Measurements from ENCODE around the gene NREP.

The NREP gene

GRCh38 chr5:111742177-111742994 lies 14.6 kb downstream of the NREP start:
- no peak for TF ChIP-seq POLR2AphosphoS5 (IDR thresholded peaks at IDR 0.05; ENCODE audit: low read depth, low read length)
- TF ChIP-seq FOXP2 (optimal IDR thresholded peaks at IDR 0.05; ENCODE audit: borderline replicate concordance, extremely low read depth, extremely low read length, insufficient read depth): no peak
- TF ChIP-seq REST (IDR thresholded peaks at IDR 0.05; ENCODE audit: insufficient read depth in 1 of 2, low read depth in 2 of 2, low read length in 2 of 2): no peak
- no peak for TF ChIP-seq SIN3A (IDR thresholded peaks at IDR 0.05; ENCODE audit: borderline replicate concordance, insufficient read depth, low read length)
- TF ChIP-seq TAF1 (IDR thresholded peaks at IDR 0.05; ENCODE audit: borderline replicate concordance, insufficient read depth, low read length): no peak

DNA sequence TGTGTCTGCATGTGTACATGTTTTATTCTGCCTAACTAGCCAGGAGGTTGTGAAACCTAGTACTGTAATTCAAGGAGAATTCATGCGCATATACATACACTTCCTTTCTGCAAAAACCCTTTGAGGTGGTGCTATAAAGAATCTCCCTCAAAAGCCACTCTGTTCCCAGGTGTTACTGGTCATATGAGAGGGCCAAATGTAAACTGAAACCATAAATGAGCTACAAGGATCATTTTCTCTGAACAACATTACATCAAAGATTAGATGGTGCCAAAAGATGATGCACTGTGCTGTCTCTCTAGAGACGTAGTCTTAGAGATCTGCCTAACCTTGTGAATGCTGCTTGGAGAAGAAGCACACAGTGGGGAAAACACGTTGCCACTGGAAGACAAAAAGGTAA lies 15.7 kb downstream of the NREP start:
- TF ChIP-seq TAF1 (IDR thresholded peaks at IDR 0.05; ENCODE audit: borderline replicate concordance, insufficient read depth, low read length) (no peak), SIN3A (IDR thresholded peaks at IDR 0.05; ENCODE audit: borderline replicate concordance, insufficient read depth, low read length) (no peak), REST (IDR thresholded peaks at IDR 0.05; ENCODE audit: insufficient read depth in 1 of 2, low read depth in 2 of 2, low read length in 2 of 2) (no peak)

DNA sequence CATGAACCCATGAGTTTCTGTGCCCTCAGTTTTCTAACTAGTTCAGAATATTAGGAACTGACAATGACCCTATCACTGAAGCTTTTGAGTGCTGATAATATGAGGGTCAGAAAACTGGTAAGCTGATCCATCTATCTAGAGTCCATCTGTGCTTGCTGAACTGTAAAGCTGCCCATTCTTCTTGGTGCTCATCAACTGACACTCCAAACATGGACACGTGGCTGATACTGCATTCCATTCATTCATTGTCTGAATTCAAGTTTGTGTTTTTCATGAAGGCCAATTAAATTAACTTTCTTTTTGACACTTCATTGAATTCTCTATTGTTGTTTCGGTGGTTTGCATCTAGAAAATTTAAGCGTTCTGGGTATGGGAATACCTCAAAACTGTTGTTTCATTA lies 17.6 kb downstream of the NREP start:
- TF ChIP-seq POLR2AphosphoS5 (IDR thresholded peaks at IDR 0.05; ENCODE audit: low read depth, low read length): no peak
- no peak for TF ChIP-seq TAF1 (IDR thresholded peaks at IDR 0.05; ENCODE audit: borderline replicate concordance, insufficient read depth, low read length)
- no peak for TF ChIP-seq SIN3A (IDR thresholded peaks at IDR 0.05; ENCODE audit: borderline replicate concordance, insufficient read depth, low read length)
- no peak for TF ChIP-seq FOXP2 (optimal IDR thresholded peaks at IDR 0.05; ENCODE audit: borderline replicate concordance, extremely low read depth, extremely low read length, insufficient read depth)
- TF ChIP-seq REST (IDR thresholded peaks at IDR 0.05; ENCODE audit: insufficient read depth in 1 of 2, low read depth in 2 of 2, low read length in 2 of 2): no peak

DNA sequence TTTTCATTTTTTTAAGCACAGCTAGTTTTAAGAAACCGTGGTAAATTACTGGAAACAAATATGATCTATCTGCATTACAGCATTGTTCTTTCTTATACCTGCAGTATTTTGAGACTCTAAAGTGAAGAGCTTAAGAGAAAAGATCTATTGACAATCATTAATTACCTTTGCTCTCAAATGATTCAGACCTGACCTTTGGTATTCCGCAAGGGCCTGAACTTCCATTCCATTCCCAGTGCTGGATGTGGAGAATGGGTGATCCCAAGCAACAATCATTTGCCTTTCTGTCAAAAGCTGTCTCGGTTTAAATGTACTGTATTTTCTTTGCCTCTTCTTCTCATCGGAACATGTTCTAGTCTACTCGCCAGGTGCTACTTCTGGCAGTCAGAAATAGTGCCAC lies 18.9 kb downstream of the NREP start:
- TF ChIP-seq POLR2AphosphoS5 (IDR thresholded peaks at IDR 0.05; ENCODE audit: low read depth, low read length): no peak
- TF ChIP-seq FOXP2 (optimal IDR thresholded peaks at IDR 0.05; ENCODE audit: borderline replicate concordance, extremely low read depth, extremely low read length, insufficient read depth): no peak
- no peak for TF ChIP-seq SIN3A (IDR thresholded peaks at IDR 0.05; ENCODE audit: borderline replicate concordance, insufficient read depth, low read length)
- TF ChIP-seq TAF1 (IDR thresholded peaks at IDR 0.05; ENCODE audit: borderline replicate concordance, insufficient read depth, low read length): no peak
- no peak for TF ChIP-seq REST (IDR thresholded peaks at IDR 0.05; ENCODE audit: insufficient read depth in 1 of 2, low read depth in 2 of 2, low read length in 2 of 2)

Data from PFSK-1 (cell line).